ENCODE results near the gene INPP1.
"Not testable (repeated sequence)": the region's sequence is repeated elsewhere in the genome, so short reads cannot be mapped to it uniquely, and the experiment has no call there.

INPP1 gene

DNA sequence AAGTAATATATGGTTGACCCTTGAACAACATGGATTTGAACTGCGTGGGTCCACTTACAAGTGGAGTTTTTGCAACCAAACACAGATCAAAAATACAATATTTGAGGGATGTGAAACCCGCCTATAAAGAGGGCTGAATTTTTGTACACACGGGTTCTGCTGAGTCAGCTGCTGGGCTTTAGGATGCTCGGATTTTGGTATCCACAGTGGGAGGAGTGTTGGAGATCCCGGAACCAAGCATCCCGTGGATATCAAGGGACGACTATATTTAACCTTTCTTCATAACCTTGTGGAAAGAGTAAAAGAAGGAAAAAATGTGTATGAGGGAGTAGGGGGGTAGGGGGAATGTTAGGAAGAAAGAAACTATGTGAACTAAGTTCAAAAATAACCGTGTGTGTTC lies 10.0 kb upstream of the INPP1 start:
- DNase-seq (ENCODE audit: low read depth in 2 of 2, low spot score in 1 of 2): no peak

GRCh38 chr2:190333928-190334327 lies 9.5 kb upstream of the INPP1 start:
- DNase-seq (ENCODE audit: low read depth in 2 of 2, low spot score in 1 of 2): no peak

- no peak for DNase-seq (ENCODE audit: low read depth in 2 of 2, low spot score in 1 of 2)
These were observed 8.7 kb upstream of the INPP1 start for GRCh38 chr2:190334479-190335224.

- no peak for DNase-seq (ENCODE audit: low read depth in 2 of 2, low spot score in 1 of 2)
These were observed 8.2 kb upstream of the INPP1 start for GRCh38 chr2:190335225-190335559.

DNA sequence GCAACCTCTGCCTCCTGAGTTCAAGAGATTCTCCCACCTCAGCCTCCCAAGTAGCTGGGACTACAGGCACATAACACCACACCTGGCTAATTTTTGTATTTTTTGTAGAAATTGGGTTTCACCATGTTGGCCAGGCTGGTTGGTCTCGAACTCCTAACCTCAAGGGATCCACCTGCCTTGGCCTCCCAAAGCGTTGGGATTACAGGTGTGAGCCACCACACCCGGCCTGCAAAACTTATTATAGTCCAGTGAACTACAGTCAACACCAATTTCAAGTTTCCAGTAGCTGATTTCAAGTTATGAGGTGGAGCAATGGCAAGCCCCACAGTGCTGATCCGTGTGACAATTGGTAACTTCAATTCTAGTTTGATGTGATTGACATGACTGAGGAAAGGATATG lies 7.8 kb upstream of the INPP1 start:
- not testable (repeated sequence) for DNase-seq (ENCODE audit: low read depth in 2 of 2, low spot score in 1 of 2)

GRCh38 chr2:190336420-190336819 lies 7.0 kb upstream of the INPP1 start:
- no peak for DNase-seq (ENCODE audit: low read depth in 2 of 2, low spot score in 1 of 2)

GRCh38 chr2:190338453-190338852 lies 4.9 kb upstream of the INPP1 start:
- DNase-seq (ENCODE audit: low read depth in 2 of 2, low spot score in 1 of 2): no peak

- no peak for DNase-seq (ENCODE audit: low read depth in 2 of 2, low spot score in 1 of 2)
These were observed 4.0 kb upstream of the INPP1 start for GRCh38 chr2:190339394-190339793.

GRCh38 chr2:190340369-190340768 lies 3.0 kb upstream of the INPP1 start:
- no peak for DNase-seq (ENCODE audit: low read depth in 2 of 2, low spot score in 1 of 2)

DNA sequence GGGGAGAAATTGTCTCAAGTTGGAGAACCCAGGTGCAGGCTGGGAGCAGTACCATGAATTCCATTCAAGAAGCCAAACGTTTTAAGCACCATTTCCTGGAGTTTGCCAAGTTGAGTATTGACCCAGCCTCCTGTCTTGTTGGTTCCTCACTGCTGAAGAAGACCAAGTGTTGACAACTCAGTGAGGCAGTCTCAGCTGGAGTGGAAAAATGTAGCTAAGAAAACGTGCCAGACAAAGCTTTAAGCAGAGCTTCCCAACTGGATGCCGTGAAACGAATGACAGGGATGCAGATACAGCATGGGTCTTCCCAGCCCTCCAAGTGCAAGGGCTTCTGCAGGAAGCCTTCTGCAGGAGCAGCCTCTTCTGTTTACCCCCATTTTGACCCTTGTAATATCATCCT lies 778 bp upstream of the INPP1 start:
- DNase-seq (ENCODE audit: low read depth in 2 of 2, low spot score in 1 of 2): no peak

DNA sequence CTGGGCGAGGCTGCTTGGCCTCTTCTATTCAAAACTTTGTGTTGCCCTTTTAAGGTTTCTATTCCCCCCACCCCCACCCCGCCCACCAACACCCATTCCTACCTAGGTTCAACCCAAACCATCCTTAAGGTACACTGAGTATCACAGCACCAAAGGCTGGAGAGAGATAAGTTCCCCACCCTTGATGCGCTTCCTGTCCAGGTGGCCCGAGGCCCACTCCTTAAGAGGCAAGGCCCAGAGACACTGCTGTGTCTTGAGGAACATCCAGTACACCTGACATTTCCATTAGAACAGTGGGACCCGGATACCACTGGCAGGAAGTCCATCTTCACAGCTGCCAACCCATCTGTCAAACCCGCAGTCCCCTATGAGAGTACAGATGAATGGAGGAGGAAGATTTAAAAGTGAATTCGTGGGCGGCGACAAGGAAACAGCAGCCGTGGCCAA lies 277 bp upstream of the INPP1 start:
- no peak for DNase-seq (ENCODE audit: low read depth in 2 of 2, low spot score in 1 of 2)

DNA sequence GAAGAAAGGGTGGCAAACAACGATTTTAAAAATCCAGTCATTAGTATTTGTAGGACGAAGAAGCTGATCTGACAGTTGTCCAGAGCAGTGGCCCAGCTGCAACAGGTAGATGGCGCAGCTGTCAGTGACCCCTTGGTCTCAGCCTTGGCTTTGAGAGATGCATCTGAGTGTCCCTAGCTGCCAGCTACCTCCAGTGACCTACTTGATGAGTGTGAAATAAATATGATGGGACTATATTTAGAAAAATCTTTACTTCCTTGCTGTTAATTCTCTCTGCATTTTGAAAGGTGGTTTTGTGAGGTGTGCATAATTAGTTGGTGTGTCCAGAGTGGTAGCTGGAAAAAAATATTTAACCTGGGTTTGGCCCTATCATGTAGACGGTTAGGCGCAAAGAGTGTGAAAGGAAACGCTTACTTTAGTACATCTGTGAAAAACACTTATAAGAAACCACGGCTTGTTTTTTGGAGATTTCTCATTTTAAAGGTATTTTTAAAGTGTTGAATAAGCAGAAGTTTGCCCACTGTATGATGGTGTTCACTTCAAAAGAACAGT lies 963 bp downstream of the INPP1 start:
- no peak for DNase-seq (ENCODE audit: low read depth in 2 of 2, low spot score in 1 of 2)

- DNase-seq (ENCODE audit: low read depth in 2 of 2, low spot score in 1 of 2): no peak
These were observed 7.0 kb downstream of the INPP1 start for GRCh38 chr2:190350371-190350770.

GRCh38 chr2:190351955-190352354 lies 8.6 kb downstream of the INPP1 start:
- DNase-seq (ENCODE audit: low read depth in 2 of 2, low spot score in 1 of 2): no peak

DNA sequence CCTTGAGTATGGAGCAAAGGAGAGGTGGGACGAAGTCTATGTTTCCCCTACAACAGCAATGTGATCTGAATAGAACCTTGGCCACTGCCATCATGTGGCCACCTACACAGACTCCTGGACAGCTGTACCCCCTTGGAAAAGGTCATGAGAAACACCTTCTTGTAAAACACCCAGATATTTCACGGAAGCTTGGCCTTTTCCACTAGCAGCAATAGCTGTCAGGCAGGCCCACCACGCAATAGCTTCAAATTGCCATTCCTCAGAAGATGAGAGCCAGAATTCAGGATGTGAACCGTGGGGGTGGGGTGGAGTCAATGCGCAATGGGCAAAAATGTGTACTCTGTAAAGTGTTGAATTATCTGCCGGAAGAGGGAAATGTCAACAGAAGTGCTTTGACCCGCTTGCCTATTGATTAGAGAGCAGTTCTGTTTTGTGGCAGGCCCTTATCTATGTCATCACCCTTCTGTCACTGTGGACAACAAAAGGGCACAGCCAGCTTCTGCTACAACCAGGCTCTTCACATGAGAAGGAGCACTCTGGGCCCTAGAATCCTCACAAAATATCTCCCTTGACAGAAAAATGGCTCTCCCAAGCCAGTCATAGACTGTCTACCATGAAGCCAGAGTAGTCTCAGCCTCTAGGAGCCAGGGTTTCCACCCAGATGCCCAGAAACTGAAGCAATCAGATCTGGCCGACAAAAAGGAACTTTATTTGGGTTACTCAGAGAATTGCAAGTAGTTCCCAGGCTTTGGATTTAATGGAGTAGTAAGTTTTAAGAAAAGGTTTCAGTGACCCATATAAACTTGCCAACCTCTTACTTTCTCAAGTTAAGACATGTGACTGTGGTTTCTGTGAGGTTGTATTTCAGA lies 9.5 kb downstream of the INPP1 start:
- no peak for DNase-seq (ENCODE audit: low read depth in 2 of 2, low spot score in 1 of 2)

- DNase-seq (ENCODE audit: low read depth in 2 of 2, low spot score in 1 of 2): no peak
These were observed 10.1 kb downstream of the INPP1 start for GRCh38 chr2:190353537-190353899.

GRCh38 chr2:190354003-190354690 lies 10.8 kb downstream of the INPP1 start:
- DNase-seq (ENCODE audit: low read depth in 2 of 2, low spot score in 1 of 2): no peak

DNA sequence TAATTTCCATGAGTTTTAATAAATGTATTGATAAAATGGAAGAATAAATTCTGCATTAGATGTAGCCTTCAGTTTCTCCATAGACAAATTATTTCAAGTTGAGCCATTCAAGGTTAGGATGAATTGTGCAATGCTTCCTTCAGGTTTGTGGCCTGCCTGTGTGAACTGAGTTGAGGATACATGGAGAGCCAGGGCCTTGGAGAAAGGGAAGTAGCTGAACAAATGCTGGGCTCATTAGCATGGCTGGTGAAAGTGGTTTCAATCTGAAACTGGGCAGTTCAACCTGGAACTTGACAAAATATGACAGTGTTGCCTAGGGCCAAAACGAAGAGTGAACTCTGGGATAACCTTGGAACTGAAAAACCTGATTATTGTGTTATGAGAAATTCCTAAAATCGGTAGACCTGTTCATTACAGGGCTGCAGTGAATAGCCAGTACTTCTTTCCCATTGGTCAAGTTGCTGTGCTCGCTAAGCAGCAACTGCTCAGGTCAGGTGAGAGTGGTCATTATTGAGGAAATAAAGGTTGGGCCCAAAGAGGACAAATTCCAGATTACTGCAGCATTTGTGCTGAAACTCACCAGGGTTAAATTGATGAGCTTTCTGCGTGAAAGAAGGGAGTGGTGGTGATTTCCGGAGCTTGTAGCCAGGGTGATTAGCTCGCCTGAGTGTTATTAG lies 12.7 kb downstream of the INPP1 start:
- DNase-seq (ENCODE audit: low read depth in 2 of 2, low spot score in 1 of 2): no peak

DNA sequence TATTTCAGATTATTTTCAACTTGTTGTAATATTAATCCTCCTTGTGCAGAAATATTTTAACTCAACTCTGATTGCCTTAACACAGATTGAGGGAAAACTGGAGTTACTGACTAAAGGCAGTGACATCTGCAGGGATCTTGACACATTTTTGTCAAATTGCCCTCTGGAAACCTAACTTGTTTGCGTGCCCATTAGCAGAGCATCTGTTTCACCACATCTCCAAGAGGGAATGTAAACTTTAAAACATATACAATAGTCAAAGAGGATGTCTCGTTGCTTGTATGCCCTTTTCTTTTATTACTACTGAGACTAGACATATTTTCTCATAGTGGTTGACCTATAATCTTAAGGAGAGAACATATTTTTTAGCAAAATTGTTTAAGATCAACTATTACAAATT lies 14.2 kb downstream of the INPP1 start:
- DNase-seq (ENCODE audit: low read depth in 2 of 2, low spot score in 1 of 2): no peak

- DNase-seq (ENCODE audit: low read depth in 2 of 2, low spot score in 1 of 2): not testable (repeated sequence)
These were observed 15.5 kb downstream of the INPP1 start for GRCh38 chr2:190358655-190359448.
